AG10803 (cell line): ENCODE measurements around the gene TTPAL.

Experiments
- DNase-seq: peaks from one replicate; pipeline ENCODE4 v3.0.0; 2010; ENCODE audit warnings: low read depth
- H3K4me3 ChIP-seq: 2 replicates; pipeline ENCODE4 v1.5.1; 2011; ENCODE audit warnings: mild to moderate bottlenecking, low read length, control low read depth
- TF ChIP-seq, protein P1 (sequence below): conservative IDR thresholded peaks from 2 replicates; pipeline ENCODE4 v1.5.1; 2011; ENCODE audit warnings: mild to moderate bottlenecking, low read length, control low read depth, inconsistent platforms

Gene TTPAL

GRCh38 chr20:44433751-44434538, 41.7 kb upstream of the TTPAL start:
- H3K4me3 ChIP-seq: no peak overlapping the region
- TF ChIP-seq, protein P1, sequence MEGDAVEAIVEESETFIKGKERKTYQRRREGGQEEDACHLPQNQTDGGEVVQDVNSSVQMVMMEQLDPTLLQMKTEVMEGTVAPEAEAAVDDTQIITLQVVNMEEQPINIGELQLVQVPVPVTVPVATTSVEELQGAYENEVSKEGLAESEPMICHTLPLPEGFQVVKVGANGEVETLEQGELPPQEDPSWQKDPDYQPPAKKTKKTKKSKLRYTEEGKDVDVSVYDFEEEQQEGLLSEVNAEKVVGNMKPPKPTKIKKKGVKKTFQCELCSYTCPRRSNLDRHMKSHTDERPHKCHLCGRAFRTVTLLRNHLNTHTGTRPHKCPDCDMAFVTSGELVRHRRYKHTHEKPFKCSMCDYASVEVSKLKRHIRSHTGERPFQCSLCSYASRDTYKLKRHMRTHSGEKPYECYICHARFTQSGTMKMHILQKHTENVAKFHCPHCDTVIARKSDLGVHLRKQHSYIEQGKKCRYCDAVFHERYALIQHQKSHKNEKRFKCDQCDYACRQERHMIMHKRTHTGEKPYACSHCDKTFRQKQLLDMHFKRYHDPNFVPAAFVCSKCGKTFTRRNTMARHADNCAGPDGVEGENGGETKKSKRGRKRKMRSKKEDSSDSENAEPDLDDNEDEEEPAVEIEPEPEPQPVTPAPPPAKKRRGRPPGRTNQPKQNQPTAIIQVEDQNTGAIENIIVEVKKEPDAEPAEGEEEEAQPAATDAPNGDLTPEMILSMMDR: no peak
- no peak for DNase-seq

DNA sequence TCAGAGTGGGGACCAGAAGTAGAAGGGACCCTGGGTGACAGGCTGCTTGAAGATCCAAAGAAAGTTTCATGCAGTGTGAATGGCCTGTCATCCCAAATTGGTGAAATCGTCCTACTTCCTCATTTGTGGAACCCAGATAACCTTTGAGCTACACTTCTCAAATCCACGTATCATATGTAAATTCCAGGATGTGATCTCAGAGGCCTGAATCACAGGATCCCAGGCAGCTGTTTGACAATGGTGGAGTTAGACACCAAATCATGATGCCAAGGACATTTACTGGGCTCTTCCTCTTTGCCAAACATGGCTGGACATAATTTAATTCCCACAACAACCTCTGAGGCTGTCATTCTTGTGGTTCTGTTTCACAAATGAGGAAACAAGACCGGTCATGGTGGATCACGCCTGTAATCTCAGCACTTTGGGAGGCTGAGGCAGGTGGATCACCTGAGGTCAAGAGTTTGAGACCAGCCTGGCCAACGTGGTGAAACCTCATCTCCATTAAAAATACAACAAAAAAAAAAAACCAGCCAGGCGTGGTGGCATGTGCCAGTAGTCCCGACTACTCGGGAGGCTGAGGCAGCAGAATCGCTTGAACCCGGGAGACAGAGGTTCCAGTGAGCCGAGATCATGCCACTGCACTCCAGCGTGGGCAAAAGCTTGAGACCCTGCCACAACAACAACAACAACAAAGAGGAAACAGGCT, 39.9 kb upstream of the TTPAL start:
- no peak overlapping the region for H3K4me3 ChIP-seq
- DNase-seq: no peak
- TF ChIP-seq, protein P1: no peak

- TF ChIP-seq, protein P1: no peak
- no peak overlapping the region for H3K4me3 ChIP-seq
- no peak for DNase-seq
These were observed 39.3 kb upstream of the TTPAL start for GRCh38 chr20:44436393-44436792.

DNA sequence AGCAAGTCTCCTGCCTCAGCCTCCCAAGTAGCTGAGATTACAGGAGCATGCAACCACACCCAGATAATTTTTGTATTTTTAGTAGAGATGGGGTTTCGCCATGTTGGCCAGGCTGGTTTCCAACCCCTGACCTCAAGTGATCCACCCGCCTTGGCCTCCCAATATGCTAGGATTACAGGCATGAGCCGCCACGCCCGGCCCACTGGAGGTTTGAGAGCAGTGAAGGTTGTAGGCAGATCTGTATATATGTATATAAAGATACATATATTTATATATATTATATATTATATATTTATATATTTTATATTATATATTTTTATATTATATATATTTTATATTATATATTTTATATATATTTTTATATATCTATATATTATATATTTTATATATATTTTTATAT, 38.2 kb upstream of the TTPAL start:
- H3K4me3 ChIP-seq: no peak overlapping the region
- TF ChIP-seq, protein P1: no peak
- no peak for DNase-seq

DNA sequence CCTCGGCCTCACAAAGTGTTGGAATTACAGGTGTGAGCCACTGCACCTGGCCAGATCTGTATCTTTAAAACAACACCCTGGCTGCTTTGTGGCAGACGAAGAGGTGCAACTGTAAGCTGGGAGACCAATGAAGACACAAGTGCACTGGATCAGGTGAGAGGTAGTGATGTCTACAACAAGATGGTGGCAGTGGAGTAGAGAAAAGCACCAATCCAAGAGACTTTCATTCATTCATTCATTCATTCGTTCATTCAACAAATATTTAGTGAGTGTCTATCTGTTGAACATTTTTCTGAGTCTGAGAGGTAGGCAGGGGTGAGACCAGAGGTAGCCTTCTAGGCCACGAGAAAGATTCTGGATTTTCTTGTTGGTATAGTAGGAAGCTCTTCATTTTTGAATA, 36.9 kb upstream of the TTPAL start:
- no peak for DNase-seq
- TF ChIP-seq, protein P1: no peak
- H3K4me3 ChIP-seq: no peak overlapping the region

GRCh38 chr20:44439318-44439717, 36.4 kb upstream of the TTPAL start:
- H3K4me3 ChIP-seq: no peak overlapping the region
- TF ChIP-seq, protein P1: no peak
- no peak for DNase-seq
